DMS53 treated with DMSO at 0.1 percent for 48 hours (cell line): Measurements from ENCODE around the gene SASH1.

ENCODE experiments used
- DNase-seq: peaks from one replicate; lab custom pipeline; 2025; ENCODE audit not compliant: unreplicated experiment; lab: John Stamatoyannopoulos, UW

Gene SASH1

DNA sequence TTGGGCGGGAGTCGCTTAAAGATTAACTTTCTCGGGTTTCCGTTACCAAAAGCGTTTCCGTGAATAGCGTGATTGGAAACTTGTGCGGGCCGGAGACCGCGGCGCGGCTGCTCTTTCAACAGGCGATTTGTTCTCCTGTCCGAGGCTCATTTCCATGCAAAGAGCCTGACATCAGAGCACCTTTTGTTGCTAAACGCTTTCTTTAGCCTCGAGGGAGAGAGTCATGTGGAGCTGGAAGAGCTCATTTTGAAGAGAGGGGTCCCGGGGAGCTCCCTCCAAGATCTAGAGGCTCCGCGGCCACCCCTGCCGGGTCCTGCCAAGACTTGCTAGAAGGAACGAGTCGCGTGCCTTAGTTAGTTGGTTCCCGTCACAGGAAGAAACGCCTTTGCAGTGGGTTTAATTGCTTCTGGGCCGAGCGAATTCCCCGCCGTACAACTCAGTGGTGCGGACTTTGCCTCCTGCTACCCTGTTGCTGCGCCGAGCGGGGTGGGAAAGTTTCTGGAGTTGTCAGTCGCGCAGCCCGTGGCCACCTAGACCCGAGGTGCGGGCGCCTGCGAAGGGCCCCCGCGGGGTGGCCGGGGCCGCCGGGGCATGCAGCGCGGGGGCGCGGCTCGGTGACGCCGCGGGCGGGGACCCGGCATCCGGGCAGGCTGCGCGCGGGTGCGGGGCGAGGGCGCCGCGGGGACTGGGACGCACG lies at the start of gene SASH1:
Gene SASH1, plus strand, starts transcription at position 489 of the 697 bp plus-strand sequence. CDS start 230 bp downstream, outside the sequence.
- peak; percentile 38 for DNase-seq

GRCh38 chr6:148293181-148293995 lies 49.2 kb upstream of the SASH1 start:
- DNase-seq: no peak

DNA sequence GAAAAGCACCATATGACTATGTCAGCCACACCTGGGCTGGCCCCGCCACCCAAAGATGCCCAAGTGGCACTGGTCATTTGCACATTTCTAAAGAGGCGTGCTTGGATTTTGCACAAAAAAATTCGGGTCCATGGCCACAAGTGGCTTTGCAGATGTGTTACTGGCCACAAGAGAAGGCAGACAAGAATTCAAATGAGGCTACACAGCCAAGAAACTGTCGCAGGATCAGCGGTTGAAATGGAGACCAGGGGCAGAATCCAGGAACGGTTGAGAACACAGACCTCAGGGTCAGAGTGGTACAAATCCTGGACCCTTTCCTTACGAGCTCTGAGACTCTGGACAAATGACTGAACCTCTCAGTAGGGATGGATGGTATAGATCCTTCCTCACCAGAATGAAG lies 48.6 kb upstream of the SASH1 start:
- no peak for DNase-seq

DNA sequence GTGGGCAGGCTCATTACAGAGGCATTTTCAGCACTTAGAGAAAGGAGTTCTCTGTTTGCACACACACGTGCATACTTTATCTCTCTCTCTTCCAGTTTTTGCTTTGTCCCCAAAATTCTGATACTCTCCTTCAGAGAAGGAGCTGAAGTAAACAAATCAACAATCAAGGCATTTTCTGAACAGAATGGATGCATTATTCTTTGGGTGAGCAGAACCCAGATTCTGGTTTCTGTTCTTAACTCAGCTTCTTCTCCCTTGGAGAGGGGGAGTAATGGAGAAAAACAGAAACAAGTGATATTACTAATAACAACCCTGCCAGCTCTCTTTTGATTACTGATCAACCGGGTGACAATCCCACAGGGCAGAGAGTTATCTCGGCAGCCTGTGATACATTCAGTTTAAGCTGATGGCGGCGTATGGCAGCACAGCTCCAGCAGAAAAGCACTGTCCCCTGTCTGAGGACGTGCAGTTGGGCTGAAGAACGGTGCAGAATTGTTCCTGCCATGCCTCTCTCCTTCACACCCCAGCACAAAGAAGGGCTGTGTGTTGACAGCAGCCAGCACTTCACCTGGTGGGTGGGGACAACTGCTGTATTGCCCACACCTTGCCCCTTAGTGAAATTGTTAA lies 47.3 kb upstream of the SASH1 start:
- no peak for DNase-seq

GRCh38 chr6:148296771-148297170 lies 45.9 kb upstream of the SASH1 start:
- DNase-seq: no peak

- no peak for DNase-seq
Measured at GRCh38 chr6:148298683-148299082, 44.0 kb upstream of the SASH1 start.

DNA sequence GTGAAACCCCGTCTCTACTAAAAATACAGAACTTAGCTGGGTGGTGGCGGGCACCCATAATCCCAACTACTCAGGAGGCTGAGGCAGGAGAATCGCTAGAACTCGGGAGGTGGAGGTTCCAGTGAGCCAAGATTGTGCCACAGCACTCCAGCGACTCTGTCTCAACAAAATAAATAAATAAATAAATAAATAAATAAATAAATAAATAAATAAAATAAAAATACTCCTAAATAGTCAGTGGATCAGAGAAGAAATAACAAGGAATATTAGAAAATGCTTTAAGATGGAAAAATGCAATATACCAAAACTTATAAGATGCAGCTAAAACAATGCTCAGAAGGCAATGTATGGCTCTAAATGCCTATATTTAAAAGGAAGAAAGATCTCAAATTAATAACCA lies 39.0 kb upstream of the SASH1 start:
- DNase-seq: no peak

DNA sequence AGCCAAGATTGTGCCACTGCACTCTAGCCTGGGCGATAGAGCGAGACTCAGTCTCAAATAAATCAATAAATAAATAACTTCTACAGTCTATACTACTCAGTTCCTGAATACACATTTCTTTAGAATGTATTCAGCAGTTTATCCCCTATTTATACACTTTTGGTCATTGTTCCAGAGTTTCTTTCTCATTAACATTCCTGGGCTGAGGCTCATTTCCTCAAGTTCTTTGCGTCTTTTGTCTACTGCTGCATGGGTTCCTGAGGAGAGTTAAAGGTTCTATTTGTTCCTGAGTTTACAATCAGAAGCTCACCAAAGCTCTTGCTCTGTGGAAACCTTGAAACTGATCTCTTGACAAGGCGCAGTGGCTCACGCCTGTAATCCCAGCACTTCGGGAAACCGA lies 37.7 kb upstream of the SASH1 start:
- DNase-seq: no peak

- DNase-seq: no peak
Measured at GRCh38 chr6:148306286-148306685, 36.4 kb upstream of the SASH1 start.

- DNase-seq: no peak
Measured at GRCh38 chr6:148307405-148307804, 35.2 kb upstream of the SASH1 start.

DNA sequence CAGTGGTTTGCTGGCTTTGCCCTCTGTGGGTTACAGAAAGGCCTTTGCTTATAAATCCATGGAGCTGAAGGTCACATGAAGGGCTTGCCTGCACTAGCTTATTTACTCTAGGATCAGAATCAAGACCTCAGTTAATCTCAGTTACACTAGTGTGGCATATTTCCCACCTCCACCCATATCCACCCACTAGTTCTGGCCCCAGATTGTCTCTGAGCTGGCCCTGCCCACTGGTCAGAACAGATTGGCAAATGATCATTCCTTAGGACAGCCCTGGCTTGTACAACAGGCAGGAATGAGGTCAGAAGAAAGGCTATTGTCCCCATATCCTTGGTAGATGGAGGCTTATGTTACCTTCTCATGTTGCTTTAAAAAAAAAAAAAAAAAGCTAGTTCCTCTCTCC lies 33.3 kb upstream of the SASH1 start:
- no peak for DNase-seq

GRCh38 chr6:148311966-148312669 lies 30.5 kb upstream of the SASH1 start:
- no peak for DNase-seq

GRCh38 chr6:148313488-148313887 lies 29.1 kb upstream of the SASH1 start:
- DNase-seq: no peak

DNA sequence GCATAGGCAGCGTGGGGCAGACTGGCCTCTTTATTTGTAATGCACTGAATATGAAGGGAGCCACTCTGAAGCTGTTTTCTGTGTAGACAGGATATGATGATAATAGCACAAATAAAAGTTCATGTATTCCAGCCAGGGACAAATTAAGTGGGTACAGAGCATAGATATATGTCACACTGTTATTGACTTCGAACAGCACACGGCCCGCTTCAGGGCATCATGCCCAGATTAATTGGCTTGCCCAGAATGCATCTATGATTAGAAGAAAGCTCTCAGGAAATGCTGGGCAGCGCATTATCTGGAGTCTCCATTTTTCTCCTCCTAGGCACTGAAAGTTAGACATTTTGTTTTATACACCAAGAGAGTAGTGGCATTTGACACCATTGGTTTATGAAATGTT lies 26.3 kb upstream of the SASH1 start:
- DNase-seq: no peak

DNA sequence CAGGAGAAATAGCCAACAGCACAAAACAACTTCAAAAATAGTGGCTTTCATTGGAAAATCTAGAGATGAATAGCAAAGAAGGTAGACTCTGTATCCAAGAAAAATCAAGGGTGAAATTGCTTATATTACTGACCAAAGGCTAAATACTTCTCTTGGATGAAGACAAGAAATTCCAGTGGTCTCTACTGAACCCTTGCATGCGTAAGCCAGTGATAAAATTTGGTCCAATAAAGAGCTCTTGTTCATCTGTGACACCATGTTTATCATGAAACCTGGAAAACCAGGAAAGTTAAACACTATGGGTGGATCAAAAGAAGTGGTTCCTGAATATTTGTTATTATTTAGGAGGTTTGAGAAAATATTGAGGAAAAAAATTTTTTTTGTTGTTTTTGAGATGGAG lies 25.6 kb upstream of the SASH1 start:
- no peak for DNase-seq

GRCh38 chr6:148317739-148318138 lies 24.9 kb upstream of the SASH1 start:
- no peak for DNase-seq

GRCh38 chr6:148322704-148323103 lies 19.9 kb upstream of the SASH1 start:
- DNase-seq: no peak

DNA sequence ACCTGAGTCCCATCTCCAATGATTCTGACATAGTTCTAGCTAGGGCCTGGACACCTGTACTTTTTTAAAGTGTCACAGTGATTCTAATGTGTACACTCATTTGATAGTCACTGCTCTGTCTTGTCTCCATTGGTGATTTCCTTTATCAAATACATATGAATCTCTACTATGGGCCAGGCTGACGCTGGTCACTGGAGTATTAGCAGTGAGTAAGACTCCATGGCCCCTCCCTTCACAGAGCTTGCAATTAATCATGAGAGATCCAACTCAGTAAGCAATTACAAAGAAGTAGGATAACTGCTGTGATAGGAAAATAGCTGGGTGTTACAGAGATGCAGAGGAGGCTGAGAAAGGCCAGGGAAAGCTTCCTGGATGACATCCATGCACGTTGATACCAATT lies 19.3 kb upstream of the SASH1 start:
- no peak for DNase-seq

DNA sequence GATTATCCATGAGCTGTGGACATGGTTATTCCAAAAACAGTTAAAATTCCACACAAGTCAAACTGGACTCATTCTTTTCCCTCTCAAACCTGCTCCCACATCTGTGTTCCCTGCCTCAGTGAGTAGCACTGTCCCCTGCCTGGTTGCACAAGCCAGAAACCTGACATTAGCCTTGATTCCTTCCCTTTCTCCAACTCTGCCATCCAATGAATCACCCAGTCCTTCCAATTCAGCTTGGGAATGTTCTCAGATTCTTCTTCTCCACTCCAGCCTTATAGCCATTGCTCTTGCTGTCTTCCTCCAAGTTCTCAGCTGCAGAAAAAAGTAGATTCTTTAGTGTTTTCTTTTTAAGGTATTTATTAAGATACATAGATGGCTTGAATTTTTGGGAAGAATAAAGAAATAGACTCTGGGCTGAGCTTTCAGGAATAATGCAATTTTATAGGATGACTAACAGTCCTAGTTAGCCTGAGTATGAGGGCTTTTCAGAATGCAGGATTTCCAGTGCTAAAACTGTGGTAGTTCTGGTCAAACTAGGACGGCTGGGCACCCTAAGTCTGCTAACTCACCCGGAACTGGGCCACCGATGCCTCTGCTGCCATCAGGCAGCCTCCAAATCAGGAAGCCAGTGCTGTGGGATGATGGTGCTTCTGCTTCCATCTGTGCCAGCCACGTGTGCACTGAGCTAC lies 18.2 kb upstream of the SASH1 start:
- DNase-seq: no peak

DNA sequence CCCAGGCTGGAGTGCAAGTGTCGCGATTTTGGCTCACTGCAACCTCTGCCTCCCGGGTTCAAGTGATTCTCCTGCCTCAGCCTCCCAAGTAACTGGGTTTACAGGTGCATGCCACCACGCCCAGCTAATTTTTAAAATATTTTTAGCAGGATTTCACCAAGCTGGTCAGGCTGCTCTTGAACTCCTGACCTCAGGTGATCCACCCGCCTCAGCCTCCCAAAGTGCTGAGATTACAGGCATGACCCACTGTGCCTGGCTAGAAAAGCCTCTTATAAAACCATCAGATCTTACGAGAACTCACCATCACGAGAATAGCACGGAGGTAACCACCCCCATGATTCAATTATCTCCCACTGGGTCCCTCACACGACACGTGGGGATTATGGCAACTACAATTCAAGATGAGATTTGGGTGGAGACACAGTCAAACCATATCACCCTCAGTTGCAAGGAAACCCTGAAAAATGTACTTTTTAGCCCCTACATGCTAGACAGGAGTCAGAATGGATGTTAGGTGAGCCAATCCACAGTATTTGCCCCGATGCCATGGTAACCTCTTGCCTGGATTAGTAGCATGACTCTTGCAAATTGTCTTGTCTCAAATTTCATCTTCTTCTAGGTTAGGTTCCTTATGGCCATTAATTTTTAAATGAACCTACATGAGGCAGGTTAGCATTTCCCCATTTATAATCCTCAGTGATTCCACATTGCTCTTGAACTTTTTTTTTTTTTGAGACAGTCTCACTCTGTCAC lies 17.1 kb upstream of the SASH1 start:
- no peak for DNase-seq
